Thoracic aorta (tissue), 2 donors: ENCODE data around the gene MEI1. TPM values are rescaled to one million over a fixed set of nuclear protein-coding genes. Genes with fewer than 3 reads are reported as not detected.

ENCODE experiments used
- ATAC-seq: fragments of 150-250 bp; one replicate; pipeline ENCODE4 v1.8.0; 2017; ENCODE audit warnings: low read depth; ENCODE audit not compliant: insufficient number of reproducible peaks, low FRiP score
- DNase-seq: peaks from one replicate; pipeline ENCODE4 v3.0.0-alpha.2; 2020; ENCODE audit warnings: low spot score
- H3K27ac ChIP-seq, 2 donors: fragments of 200-600 bp; sonication (generic); 1 replicate in 1 of 2; 2 replicates in 1 of 2; pipeline ENCODE4 v1.5.1; 2016; ENCODE audit warnings: mild to moderate bottlenecking in 2 of 2, moderate library complexity in 2 of 2
- H3K27me3 ChIP-seq: fragments of 200-600 bp; sonication (generic); replicated peaks from 2 replicates; pipeline ENCODE4 v1.6.0; 2016; ENCODE audit warnings: mild to moderate bottlenecking; ENCODE audit not compliant: insufficient read depth
- H3K36me3 ChIP-seq: fragments of 200-600 bp; sonication (generic); one replicate; pipeline ENCODE4 v1.5.1; 2016
- H3K4me1 ChIP-seq, 2 donors: fragments of 200-600 bp; sonication (generic); 1 replicate in 1 of 2; 2 replicates in 1 of 2; pipeline versions ENCODE4 v1.5.1 to v1.6.0; 2016; ENCODE audit warnings: low read depth in 2 of 2, mild to moderate bottlenecking in 1 of 2; ENCODE audit not compliant: control insufficient read depth in 1 of 2
- H3K4me3 ChIP-seq: fragments of 200-600 bp; sonication (generic); 2 replicates; pipeline ENCODE4 v1.5.1; 2016; ENCODE audit warnings: mild to moderate bottlenecking
- H3K9me3 ChIP-seq: fragments of 200-600 bp; sonication (generic); 2 replicates; pipeline ENCODE4 v1.5.1; 2016
- CTCF ChIP-seq: fragments of 200-600 bp; sonication (generic); IDR thresholded peaks from one replicate; pipeline ENCODE4 v1.5.1; 2019; ENCODE audit warnings: antibody characterized with exemption
- total RNA-seq, 2 donors: library from RNA; depleted of rRNA; stranded (reverse); fragments of >200 nt; gene quantifications; one replicate each; pipeline versions ENCODE4 v1.1.0 to v1.2.3, GENCODE V29; 2016

MEI1 gene
- total RNA-seq, 2 donors from 2014 or later, result 1.8 to 3.8 TPM

GRCh38 chr22:41816871-41817270, 117.6 kb downstream of the MEI1 start:
- no peak for TF ChIP-seq CTCF
- H3K4me3 ChIP-seq, result no peak overlapping the region
- ATAC-seq (no peak), DNase-seq (no peak)
- H3K27ac ChIP-seq, result no peak overlapping the region
- H3K27me3 ChIP-seq, result no peaks in the 10 kb centered on the region
- no peaks in the 10 kb centered on the region for H3K4me1 ChIP-seq
- no peaks in the 10 kb centered on the region for H3K36me3 ChIP-seq
- no peaks in the 10 kb centered on the region for H3K9me3 ChIP-seq

- Histone ChIP-seq H3K4me3 (no peak overlapping the region), H3K36me3 (no peaks in the 10 kb centered on the region), H3K27me3 (no peaks in the 10 kb centered on the region), H3K27ac (no peak overlapping the region), H3K4me1 (no peaks in the 10 kb centered on the region), H3K9me3 (no peaks in the 10 kb centered on the region)
- TF ChIP-seq CTCF, result no peak
- DNase-seq (no peak), ATAC-seq (no peak)
Observed at GRCh38 chr22:41818011-41818410, 118.7 kb downstream of the MEI1 start.

- TF ChIP-seq CTCF, result no peak
- ATAC-seq, result no peak
Observed at GRCh38 chr22:41818596-41818995, 119.3 kb downstream of the MEI1 start.

GRCh38 chr22:41819257-41819656, 120.0 kb downstream of the MEI1 start:
- no peak for ATAC-seq
- Histone ChIP-seq H3K27ac (no peak overlapping the region), H3K36me3 (no peaks in the 10 kb centered on the region), H3K9me3 (no peaks in the 10 kb centered on the region), H3K4me1 (no peaks in the 10 kb centered on the region), H3K4me3 (no peak overlapping the region), H3K27me3 (no peaks in the 10 kb centered on the region)
- no peak for DNase-seq
- no peak for TF ChIP-seq CTCF

More at GRCh38 chr22:41818596-41818995, 119.3 kb downstream of the MEI1 start:
- no peaks in the 10 kb centered on the region for H3K9me3 ChIP-seq
- no peak for DNase-seq
- H3K4me1 ChIP-seq, result no peaks in the 10 kb centered on the region
- H3K27ac ChIP-seq, result no peak overlapping the region
- H3K27me3 ChIP-seq, result no peaks in the 10 kb centered on the region
- H3K36me3 ChIP-seq, result no peaks in the 10 kb centered on the region
- H3K4me3 ChIP-seq, result no peak overlapping the region

- ATAC-seq (no peak), DNase-seq (no peak)
- Histone ChIP-seq H3K9me3 (no peaks in the 10 kb centered on the region), H3K27me3 (no peaks in the 10 kb centered on the region), H3K4me3 (no peak overlapping the region), H3K36me3 (no peaks in the 10 kb centered on the region), H3K4me1 (peaks cover 0 to 4% of the 10 kb centered on the region in 2 donors), H3K27ac (no peak overlapping the region)
- no peak for TF ChIP-seq CTCF
Observed at GRCh38 chr22:41820447-41820846, 121.1 kb downstream of the MEI1 start.
